ENCODE results near the gene LPP. TPM values are rescaled to one million over a fixed set of nuclear protein-coding genes. Genes with fewer than 3 reads are reported as not detected.
A peak's percentile ranks its signal among the peaks of the same experiment; 100 is the strongest.

The LPP gene
- total RNA-seq, 1 donor from 2014 or later, result 97.4 TPM

DNA sequence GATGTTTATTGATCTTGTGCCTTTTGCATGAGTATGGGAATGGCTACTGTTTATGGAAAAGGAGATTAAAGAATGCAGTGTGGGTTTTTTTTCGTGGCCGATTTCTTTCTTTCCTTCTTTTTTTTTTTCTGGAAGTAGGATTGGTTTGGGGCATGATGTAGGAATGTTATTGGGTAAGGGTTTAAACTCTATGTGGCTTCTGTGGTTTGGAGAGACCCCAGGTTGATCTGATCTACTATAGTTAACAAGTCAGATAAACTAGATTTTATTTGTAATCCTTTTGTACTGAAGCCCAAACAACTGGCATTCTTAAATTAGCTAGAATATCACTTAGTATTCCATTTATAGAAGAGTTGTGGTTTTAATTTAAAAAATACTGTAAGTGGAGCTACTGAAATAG, 304.8 kb downstream of the LPP start:
- Histone ChIP-seq H3K4me1 (peaks cover 27% of the 10 kb centered on the region), H3K27ac (replicated peaks) (no peak overlapping the region), H3K9me3 (replicated peaks) (no peaks in the 10 kb centered on the region), H3K4me3 (no peak overlapping the region), H3K27me3 (ENCODE audit: low read depth) (no peaks in the 10 kb centered on the region), H3K36me3 (no peaks in the 10 kb centered on the region)
- intact Hi-C loops (cut with micrococcal nuclease), result no loop called here
- DNase-seq, result no peak
- TF ChIP-seq, protein P1, sequence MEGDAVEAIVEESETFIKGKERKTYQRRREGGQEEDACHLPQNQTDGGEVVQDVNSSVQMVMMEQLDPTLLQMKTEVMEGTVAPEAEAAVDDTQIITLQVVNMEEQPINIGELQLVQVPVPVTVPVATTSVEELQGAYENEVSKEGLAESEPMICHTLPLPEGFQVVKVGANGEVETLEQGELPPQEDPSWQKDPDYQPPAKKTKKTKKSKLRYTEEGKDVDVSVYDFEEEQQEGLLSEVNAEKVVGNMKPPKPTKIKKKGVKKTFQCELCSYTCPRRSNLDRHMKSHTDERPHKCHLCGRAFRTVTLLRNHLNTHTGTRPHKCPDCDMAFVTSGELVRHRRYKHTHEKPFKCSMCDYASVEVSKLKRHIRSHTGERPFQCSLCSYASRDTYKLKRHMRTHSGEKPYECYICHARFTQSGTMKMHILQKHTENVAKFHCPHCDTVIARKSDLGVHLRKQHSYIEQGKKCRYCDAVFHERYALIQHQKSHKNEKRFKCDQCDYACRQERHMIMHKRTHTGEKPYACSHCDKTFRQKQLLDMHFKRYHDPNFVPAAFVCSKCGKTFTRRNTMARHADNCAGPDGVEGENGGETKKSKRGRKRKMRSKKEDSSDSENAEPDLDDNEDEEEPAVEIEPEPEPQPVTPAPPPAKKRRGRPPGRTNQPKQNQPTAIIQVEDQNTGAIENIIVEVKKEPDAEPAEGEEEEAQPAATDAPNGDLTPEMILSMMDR (IDR thresholded peaks at IDR 0.05; ENCODE audit: borderline replicate concordance), result no peak

DNA sequence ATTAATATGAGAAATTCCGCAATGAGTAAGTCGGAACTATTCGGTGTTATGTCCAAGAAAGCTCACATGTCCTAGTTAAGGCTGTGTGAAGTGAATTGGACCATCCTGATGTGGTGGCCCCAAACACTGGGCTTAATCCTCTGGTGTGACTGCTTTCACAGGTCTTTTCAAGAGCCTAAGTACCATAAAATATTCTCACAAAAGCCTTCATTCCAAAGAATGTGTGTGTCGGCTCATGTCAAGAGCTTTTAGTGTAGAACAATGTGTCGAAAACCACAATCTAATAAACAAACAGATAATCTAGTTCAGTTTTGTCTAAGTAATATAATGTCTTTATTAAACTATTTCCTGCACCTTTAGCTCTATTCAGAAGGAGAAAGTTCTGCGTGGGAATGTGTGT, 311.4 kb downstream of the LPP start:
- Histone ChIP-seq H3K27ac (replicated peaks) (no peak overlapping the region), H3K4me3 (no peak overlapping the region), H3K9me3 (replicated peaks) (no peaks in the 10 kb centered on the region), H3K27me3 (ENCODE audit: low read depth) (no peaks in the 10 kb centered on the region), H3K4me1 (peaks cover 13% of the 10 kb centered on the region), H3K36me3 (no peaks in the 10 kb centered on the region)
- intact Hi-C loops (cut with micrococcal nuclease), result no loop called here
- TF ChIP-seq, protein P1 (IDR thresholded peaks at IDR 0.05; ENCODE audit: borderline replicate concordance), result no peak
- DNase-seq, result no peak

DNA sequence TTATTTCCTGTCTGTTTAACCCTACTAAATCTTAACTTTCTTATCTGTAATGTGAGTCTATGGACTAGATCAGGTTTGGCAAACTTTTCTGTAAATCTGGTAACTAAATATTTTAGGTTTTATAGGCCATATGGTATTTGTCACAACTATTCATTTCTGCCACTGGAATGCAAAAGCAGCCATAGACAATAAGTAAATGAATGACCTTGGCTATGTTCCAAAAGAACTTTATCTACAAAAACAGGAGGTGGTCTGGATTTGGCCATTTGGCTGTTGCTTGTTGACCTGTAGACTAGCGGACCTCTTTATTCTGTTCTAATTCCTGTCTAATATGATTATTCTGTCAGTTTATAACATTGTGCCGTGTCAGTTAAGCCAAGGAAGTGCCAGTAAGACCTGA, 314.2 kb downstream of the LPP start:
- TF ChIP-seq, protein P1 (IDR thresholded peaks at IDR 0.05; ENCODE audit: borderline replicate concordance), result no peak
- Histone ChIP-seq H3K9me3 (replicated peaks) (no peaks in the 10 kb centered on the region), H3K4me1 (peaks cover 36% of the 10 kb centered on the region), H3K27me3 (ENCODE audit: low read depth) (no peaks in the 10 kb centered on the region), H3K4me3 (no peak overlapping the region), H3K27ac (replicated peaks) (peak overlapping the region; percentile 29), H3K36me3 (no peaks in the 10 kb centered on the region)
- intact Hi-C loops (cut with micrococcal nuclease), result no loop called here
- DNase-seq, result no peak

DNA sequence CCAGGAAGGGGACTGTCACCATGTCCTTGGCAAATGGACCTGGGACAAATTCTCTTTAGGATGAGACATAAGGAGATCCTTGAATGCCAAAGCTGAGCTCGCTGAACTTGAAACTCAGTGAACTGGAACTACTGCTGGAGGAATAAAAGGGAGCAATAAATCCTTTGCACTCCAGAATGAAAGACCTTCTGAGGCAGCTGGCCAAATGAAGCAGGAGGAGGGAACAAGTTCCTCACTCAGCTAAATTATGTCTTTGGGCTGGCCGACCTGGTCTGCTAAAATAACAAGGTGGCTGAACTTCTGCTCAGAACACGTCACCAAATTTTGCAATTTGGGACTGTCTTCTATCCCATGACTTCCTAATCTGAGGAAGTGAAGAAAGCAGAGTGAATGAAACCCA, 314.7 kb downstream of the LPP start:
- Histone ChIP-seq H3K27ac (replicated peaks) (peak overlapping the region; percentile 29), H3K4me1 (peaks cover 36% of the 10 kb centered on the region), H3K9me3 (replicated peaks) (no peaks in the 10 kb centered on the region), H3K27me3 (ENCODE audit: low read depth) (no peaks in the 10 kb centered on the region), H3K4me3 (no peak overlapping the region), H3K36me3 (no peaks in the 10 kb centered on the region)
- intact Hi-C loops (cut with micrococcal nuclease), result no loop called here
- no peak for DNase-seq
- TF ChIP-seq, protein P1 (IDR thresholded peaks at IDR 0.05; ENCODE audit: borderline replicate concordance), result no peak

DNA sequence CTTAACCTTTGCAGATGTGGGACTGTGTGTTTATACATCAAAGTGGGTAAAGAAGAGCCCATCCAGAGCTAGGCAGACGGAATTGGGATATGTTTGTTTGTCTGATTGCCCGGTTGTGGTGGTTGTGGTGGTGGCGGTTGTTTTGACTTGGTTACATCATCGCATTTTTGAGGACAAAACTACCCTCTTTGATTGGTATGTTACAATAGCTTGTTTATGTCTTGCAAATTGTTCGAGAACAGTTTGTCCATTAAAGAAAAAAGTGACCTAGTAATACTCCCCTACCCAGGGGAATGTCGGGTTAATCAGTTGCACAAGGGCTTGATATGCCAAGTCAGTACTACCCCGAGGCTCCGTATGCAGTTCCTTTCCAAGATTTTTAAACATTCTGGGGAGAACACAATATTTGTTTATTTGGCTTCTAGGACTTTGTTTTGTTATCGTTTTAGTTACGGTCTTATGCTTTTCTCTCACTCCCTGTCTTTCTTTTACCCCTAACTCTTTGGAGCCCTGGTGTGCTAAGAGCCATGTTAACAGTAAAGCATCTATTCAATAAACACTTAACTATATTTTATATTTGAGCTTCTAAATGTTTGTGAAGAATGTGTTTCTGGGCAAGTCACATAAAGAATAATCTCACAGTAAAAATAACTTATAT, 315.4 kb downstream of the LPP start:
- no peak overlapping the region for H3K4me3 ChIP-seq
- no peaks in the 10 kb centered on the region for H3K27me3 ChIP-seq (ENCODE audit: low read depth)
- peak overlapping the region; percentile 29 for H3K27ac ChIP-seq (replicated peaks)
- no peaks in the 10 kb centered on the region for H3K36me3 ChIP-seq
- TF ChIP-seq, protein P1 (IDR thresholded peaks at IDR 0.05; ENCODE audit: borderline replicate concordance), result no peak
- intact Hi-C loops (cut with micrococcal nuclease), result no loop called here
- peaks cover 36% of the 10 kb centered on the region for H3K4me1 ChIP-seq
- no peaks in the 10 kb centered on the region for H3K9me3 ChIP-seq (replicated peaks)
- no peak for DNase-seq
